CD4-positive, alpha-beta T cell treated with Interleukin-12 subunit alpha and Interleukin-12 subunit beta, for 1 hour (primary cell): ENCODE data around the gene STK38L.
A peak's percentile ranks its signal among the peaks of the same experiment; 100 is the strongest.

Source experiments
- DNase-seq: peaks from one replicate; pipeline ENCODE4 v3.0.0-alpha.2; 2020

The STK38L gene

GRCh38 chr12:27330846-27331245, 86.8 kb downstream of the STK38L start:
- no peak for DNase-seq

DNA sequence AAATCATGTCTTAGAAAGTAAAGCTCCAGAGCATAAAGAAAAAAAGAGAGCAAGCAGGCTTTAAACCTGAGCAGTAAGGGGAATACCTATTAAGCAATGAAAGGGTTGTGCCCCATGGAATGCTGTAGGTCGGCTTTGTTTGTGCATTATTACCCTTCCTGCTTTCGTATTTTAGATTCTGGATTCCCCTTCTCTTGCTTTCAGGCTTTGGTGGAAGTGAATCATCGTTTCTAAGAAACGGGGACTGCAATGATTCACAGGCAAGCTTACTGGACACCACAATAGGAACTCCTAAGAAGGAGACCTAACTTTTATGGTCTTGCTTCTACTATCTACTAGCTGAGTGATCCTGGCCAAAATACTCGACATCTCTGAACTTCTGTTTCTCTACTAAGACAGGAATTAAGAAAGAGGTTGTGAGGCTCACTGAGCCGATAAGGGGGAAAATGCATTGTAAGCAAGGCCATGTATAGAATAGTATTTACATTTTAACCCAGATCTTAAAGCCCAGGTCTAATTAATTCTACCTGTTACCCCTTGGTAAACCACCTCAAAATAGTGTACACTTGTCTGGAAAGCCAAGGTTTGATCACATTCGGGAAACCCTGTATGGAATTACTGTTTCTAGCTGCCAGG, 87.3 kb downstream of the STK38L start:
- no peak for DNase-seq

DNA sequence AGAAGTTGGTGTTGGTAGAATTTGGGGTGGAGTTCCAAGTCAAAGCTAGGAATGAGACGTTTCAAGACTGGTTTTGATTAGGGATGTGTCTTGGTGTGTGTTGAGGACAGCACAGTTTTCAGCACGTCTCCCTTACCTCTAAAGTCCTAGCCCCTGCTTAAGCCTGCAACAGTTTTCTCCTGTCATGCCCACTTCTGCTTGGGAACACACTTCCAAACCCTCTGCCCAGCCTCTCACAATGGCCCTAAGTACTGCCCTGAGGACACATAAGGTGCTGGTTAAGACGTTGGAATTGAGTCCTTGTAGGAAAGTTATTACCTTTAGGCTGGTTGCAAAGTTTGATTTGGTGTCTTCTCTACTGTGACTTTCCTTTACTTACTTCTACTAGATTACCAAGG, 87.8 kb downstream of the STK38L start:
- no peak for DNase-seq

- DNase-seq = no peak
Measured at GRCh38 chr12:27332407-27332713, 88.3 kb downstream of the STK38L start.

DNA sequence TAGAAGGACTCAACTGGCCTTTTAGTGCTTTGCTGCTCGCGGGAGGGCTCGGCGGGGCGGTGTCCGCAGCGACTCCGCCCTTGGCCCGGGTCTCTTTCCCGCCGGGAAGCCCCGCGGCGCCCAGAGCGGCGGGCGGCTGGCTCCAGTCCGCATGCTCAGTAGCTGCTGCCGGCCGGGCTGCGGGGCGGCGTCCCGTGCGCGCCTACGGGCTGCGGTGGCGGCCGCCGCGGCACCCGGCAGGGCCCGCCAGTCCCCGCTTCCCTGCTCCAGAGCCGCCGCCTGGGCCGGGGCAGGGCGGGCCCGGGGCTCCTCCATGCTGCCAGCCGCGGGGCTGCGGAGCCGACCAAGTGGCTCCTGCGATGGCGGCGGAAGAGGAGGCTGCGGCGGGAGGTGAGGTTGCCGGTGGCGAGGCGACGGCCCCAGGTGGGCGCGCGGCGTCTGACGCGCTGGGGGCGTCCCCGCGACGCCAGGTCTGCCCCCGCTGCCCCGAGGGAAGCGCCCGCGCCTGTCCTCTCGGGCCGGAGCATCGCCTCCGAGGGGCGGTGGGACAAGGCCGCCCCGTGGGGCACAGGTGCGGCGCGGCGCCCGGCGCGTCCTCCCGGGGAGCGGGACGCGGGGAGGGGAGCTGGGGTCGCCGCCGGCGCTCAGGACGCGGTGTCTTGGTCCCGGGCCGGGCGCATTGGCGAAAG, 88.8 kb downstream of the STK38L start, which contains the start of gene BMAL2:
TSS of gene BMAL2 (plus strand) at position 123 of the 689 bp plus-strand sequence. CDS start at position 360, 237 bp downstream.
- DNase-seq = peak; percentile 17

DNA sequence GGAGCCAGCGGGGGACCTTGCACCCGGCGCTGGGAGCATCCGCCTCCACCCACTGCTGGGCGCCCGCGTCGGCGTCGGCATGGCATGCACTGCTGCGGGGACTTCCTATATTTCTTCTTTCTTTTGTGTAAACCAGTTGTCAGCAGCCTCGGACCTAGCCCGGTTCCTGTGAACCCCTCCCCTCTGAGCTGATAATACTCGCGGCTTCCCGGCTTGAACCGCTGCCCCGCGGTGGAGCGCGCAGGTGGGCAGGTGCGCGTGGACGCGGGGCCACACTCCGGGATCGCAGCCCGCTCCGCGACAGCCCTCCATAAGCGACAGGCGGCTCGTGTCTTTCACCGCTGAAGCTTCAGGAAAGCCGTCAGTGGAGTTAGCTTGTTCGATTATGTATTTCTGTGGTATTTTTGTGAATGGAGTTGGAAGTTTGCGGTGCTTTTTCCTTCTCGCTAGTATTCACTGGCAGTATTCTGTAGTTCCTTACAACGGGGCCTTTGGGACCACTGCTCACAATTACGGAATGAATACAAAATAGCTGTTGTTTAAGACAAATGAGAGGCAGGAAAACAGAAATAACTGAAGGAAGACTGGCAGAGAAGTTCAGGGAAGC, 89.4 kb downstream of the STK38L start:
- DNase-seq = peak; percentile 25

GRCh38 chr12:27334042-27334720, 90.1 kb downstream of the STK38L start:
- no peak for DNase-seq

DNA sequence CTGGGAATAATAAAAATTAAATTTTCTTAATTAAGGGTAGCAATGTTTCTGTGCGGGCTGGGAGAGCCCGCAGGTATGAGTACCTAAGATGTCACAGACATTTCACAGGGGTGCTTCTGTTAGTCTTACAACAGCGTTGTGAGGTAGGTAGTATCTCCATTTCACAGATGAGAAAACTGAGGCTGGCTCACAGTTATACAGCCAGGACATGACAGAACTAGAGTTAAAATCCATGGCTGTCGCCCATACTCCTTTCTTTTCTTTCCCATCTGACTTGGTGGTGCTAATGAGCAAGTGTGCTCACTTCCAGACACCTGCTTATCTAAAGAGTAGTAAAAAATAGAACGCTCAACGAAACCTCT, 90.6 kb downstream of the STK38L start:
- no peak for DNase-seq

GRCh38 chr12:27335364-27336281, 91.5 kb downstream of the STK38L start:
- DNase-seq = no peak

GRCh38 chr12:27336282-27336653, 92.2 kb downstream of the STK38L start:
- DNase-seq = no peak

- DNase-seq = no peak
Measured at GRCh38 chr12:27337376-27337775, 93.3 kb downstream of the STK38L start.

DNA sequence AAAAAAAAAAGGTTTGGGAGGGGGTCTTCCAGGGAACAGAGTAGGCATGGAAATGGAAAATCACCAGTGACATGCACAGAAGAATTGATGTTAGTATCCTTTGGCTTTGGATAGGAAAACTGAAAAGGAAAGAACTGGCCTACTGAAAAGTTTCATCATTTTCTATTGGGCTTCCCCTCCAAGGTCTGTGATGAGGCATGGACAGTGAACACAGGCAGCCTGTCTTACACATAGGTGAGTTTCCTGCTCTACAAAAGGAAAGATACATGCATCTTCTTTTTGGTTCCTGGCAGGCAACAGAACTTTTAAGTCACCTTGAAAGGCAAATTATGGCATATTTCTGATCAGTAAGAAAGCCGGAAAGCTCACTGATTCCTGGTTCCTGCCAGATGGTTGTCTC, 94.4 kb downstream of the STK38L start:
- no peak for DNase-seq

DNA sequence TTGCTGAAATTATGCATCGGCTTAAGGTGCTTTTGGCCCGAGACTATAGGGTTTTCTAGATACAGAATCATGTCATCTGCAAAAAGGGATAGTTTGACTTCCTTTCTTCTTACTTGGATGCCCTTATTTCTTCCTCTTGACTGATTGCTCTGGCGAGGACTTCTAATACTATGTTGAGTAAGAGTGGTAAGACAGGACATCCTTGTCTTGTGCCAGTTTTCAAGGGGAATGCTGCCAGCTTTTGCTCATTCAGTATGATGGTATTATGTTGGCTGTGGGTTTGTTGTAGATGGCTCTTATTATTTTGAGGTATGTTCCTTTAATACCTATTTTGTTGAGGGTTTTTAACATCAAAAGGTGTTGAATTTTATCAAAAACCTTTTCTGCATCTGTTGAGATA, 96.9 kb downstream of the STK38L start:
- DNase-seq = no peak

DNA sequence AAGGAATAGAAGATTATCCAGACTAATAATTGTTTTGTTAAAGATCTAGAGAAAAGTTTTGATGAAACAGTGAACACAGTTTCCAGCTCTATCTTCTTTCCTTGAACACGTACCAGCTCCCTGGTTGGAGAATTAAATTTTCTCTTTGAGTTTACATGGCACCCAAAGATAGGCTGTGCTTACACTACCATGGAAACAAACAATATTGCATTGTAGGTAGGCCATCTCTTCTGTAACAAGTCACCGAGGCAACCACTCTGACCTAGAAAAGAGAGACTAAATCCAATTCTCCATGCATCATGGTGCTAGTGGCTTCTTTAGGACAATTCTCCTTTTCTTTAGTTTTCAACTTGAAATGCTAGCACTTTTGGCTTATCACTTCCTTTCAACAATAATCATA, 98.5 kb downstream of the STK38L start:
- DNase-seq = no peak

- DNase-seq = no peak
Measured at GRCh38 chr12:27343255-27344000, 99.3 kb downstream of the STK38L start.

- no peak for DNase-seq
Measured at GRCh38 chr12:27344246-27344645, 100.2 kb downstream of the STK38L start.

DNA sequence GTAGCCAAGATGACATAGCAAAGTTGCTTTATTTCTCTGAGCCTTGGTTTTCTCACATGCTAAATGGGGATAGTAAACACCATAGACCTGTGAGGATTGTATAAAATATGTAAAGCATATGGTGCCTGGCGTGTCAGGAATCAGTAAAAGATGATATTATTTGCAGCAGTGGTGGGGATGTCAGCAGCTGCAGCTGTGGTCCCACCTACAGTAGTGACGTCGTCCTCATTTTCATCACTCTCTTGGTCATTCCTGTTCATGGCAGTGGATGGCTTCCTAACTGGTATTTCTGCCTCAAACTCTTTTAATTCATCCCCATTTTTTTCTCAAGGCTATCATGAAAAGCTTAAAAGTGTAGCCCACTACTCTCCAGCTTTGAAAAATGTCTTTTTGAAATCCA, 100.7 kb downstream of the STK38L start:
- DNase-seq = no peak

DNA sequence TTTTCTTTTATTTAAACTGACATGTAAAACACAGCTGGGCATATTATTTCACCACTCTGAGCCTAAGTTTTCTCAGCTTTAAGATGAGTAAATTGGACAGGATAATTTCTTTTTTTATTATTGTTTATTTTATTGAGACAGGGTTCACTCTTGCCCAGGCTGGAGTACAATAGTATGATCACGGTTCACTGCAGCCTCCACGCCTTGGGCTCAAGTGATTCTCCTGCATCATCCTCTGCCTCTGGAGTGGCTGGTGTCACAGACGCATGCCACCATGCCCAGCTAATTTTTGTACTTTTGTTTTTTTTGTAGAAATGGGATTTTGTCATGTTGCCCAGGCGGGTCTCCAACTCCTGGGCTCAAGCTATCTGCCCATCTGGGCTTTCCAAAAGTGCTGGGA, 101.3 kb downstream of the STK38L start:
- DNase-seq = no peak

DNA sequence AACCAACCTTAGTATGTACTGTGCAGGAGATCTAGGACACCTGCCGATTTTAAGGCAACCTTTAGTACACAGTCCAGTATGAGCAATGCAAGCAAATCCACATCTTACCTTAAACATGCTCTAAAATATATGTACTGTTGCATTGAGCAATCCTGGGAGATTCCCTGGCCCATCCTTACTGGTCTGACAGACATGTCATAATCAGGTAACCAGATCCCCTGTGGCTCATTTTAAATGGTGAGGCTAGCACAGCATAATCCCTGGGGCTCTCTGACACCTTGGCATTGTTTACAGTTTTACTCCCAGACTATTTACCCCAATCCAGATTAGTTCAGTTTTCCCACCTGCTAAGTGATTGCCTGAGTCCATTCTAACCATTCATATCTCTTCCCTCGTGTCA, 103.7 kb downstream of the STK38L start:
- DNase-seq = no peak

DNA sequence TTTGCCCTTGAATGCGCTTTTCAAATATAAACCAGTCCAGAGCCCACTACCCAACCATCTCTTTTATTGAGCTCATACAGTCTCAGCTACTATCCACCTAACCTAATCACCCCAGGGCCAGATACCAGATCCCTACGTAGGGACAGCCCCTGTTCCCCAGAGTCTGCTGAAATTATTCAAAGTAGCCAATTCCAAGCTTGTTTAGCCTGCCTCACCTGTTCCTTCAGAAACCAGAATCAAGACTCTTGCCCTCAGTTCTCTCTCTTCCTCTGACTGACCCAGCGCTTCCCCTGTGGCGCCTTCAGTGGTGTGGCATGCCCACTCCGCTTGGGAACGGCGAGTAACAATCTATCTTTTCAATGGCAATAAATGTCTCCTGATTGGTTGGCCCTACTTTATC, 107.4 kb downstream of the STK38L start:
- no peak for DNase-seq

GRCh38 chr12:27355486-27355885, 111.4 kb downstream of the STK38L start:
- no peak for DNase-seq

DNA sequence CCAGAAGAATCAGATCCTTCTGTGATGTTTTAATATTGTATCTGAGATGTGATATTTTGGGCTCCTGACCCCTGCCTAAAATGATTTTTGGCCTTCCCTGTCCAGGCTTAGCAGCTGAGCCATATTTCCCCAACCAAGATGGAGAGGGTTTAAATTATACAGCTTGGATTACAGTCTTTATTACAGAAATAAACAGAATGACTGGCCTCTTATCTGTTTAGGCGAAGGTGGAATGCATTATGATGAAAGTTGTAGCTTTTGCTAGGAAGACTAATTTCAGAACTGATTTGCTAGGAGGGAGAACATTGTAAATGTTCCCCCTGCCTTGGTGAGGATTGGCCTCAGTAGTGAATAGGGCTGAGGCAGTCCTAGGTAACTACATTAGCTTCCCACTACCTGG, 111.9 kb downstream of the STK38L start:
- no peak for DNase-seq
